Keratinocyte (primary cell): ENCODE measurements around the gene RBM17. TPM values are rescaled to one million over a fixed set of nuclear protein-coding genes. Genes with fewer than 3 reads are reported as not detected.
"Not testable (repeated sequence)": the region's sequence is repeated elsewhere in the genome, so short reads cannot be mapped to it uniquely, and the experiment has no call there.

Experiments
- DNase-seq: peaks from one replicate; pipeline ENCODE4 v3.0.0-alpha.2; 2011; ENCODE audit warnings: low read depth, missing footprints, low spot score
- FAIRE-seq: peaks from 2 replicates; lab custom pipeline; 2011; peaks lifted over from hg19 to GRCh38; lab: Jason Lieb, UNC
- H2AFZ ChIP-seq: 2 replicates; pipeline ENCODE4 v1.6.0; 2012; ENCODE audit warnings: low read length, control low read depth, inconsistent platforms; ENCODE audit not compliant: control insufficient read depth
- H3K27ac ChIP-seq: 2 replicates; pipeline ENCODE4 v1.5.1; 2011; ENCODE audit warnings: low read length; ENCODE audit not compliant: control insufficient read depth, insufficient read depth
- H3K27me3 ChIP-seq: 3 replicates; pipeline ENCODE4 v1.6.0; 2011; ENCODE audit warnings: low read length; ENCODE audit not compliant: control insufficient read depth, insufficient read depth; ENCODE audit errors: extremely low read depth
- H3K36me3 ChIP-seq, 2 experiments: 2 replicates in 1 of 2; 3 replicates in 1 of 2; pipeline ENCODE4 v1.5.1; 2011; ENCODE audit warnings: low read length in 2 of 2, mild to moderate bottlenecking in 1 of 2; ENCODE audit not compliant: control insufficient read depth in 2 of 2, insufficient read depth in 2 of 2; ENCODE audit errors: extremely low read depth in 1 of 2
- H3K4me1 ChIP-seq: 3 replicates; pipeline ENCODE4 v1.5.1; 2011; ENCODE audit warnings: low read length; ENCODE audit not compliant: control insufficient read depth, insufficient read depth; ENCODE audit errors: extremely low read depth
- H3K4me2 ChIP-seq: 3 replicates; pipeline ENCODE4 v1.6.0; 2011; ENCODE audit warnings: low read depth, low read length; ENCODE audit not compliant: control insufficient read depth, insufficient read depth; ENCODE audit errors: extremely low read depth
- H3K4me3 ChIP-seq, 3 experiments: fragments of 200-600 bp in 1 of 3; sonication (generic) in 1 of 3; 2 replicates in 2 of 3; 3 replicates in 1 of 3; pipeline ENCODE4 v1.5.1; 2011 to 2016; ENCODE audit warnings: low read length in 3 of 3, mild to moderate bottlenecking in 3 of 3, control low read depth in 2 of 3, inconsistent platforms in 1 of 3, low read depth in 1 of 3, mixed read lengths in 1 of 3, mixed run types in 1 of 3, moderate library complexity in 1 of 3; ENCODE audit not compliant: control insufficient read depth in 2 of 3, insufficient read depth in 2 of 3; ENCODE audit errors: extremely low read depth in 1 of 3
- H3K79me2 ChIP-seq: 2 replicates; pipeline ENCODE4 v1.6.0; 2012; ENCODE audit warnings: low read length; ENCODE audit not compliant: control insufficient read depth, insufficient read depth
- H3K9ac ChIP-seq: 3 replicates; pipeline ENCODE4 v1.6.0; 2011; ENCODE audit warnings: low read length; ENCODE audit not compliant: control insufficient read depth, insufficient read depth; ENCODE audit errors: extremely low read depth
- H3K9me1 ChIP-seq: 3 replicates; pipeline ENCODE4 v1.6.0; 2011; ENCODE audit warnings: low read length; ENCODE audit not compliant: control insufficient read depth, insufficient read depth; ENCODE audit errors: extremely low read depth
- H3K9me3 ChIP-seq: 2 replicates; pipeline ENCODE4 v1.5.1; 2012; ENCODE audit warnings: low read depth, low read length; ENCODE audit not compliant: control insufficient read depth
- H4K20me1 ChIP-seq: 3 replicates; pipeline ENCODE4 v1.6.0; 2011; ENCODE audit warnings: low read length; ENCODE audit not compliant: control insufficient read depth, insufficient read depth; ENCODE audit errors: extremely low read depth
- EZH2 ChIP-seq: IDR thresholded peaks from one replicate; pipeline ENCODE4 v1.6.1; 2012; ENCODE audit warnings: inconsistent platforms, mild to moderate bottlenecking, low read length, moderate library complexity
- dilution Hi-C: fragments of 300-500 bp; cut with MboI; formaldehyde crosslinking; loops from one replicate; pipeline ENCODE4 v1.7.0; 2020; ENCODE audit warnings: low sequenced_read_pairs; ENCODE audit not compliant: extremely low pct_ligation_motif_present
- polyA plus RNA-seq, 5 experiments: library from polyadenylated mRNA; depleted of rRNA in 3 of 5; stranded (reverse) in 3 of 5; stranded (forward) in 1 of 5; unstranded in 1 of 5; fragments of >200 nt; gene quantifications; 1 replicate in 1 of 5; 2 replicates in 3 of 5; 3 replicates in 1 of 5; pipeline versions ENCODE4 v1.2.1 to v1.2.3, GENCODE V29; 2011 to 2012; ENCODE audit warnings: missing spikeins in 2 of 5, low read depth in 1 of 5, low replicate concordance in 1 of 5
- TF ChIP-seq, protein P1 (sequence below), 3 experiments: IDR thresholded peaks in 1 of 3; conservative IDR thresholded peaks in 1 of 3; optimal IDR thresholded peaks in 1 of 3; 2 replicates in 2 of 3; 3 replicates in 1 of 3; pipeline versions ENCODE3 to v1.5.1; 2011; ENCODE audit warnings: low read length in 3 of 3, mild to moderate bottlenecking in 3 of 3, moderate library complexity in 2 of 3, control low read depth in 1 of 3, inconsistent platforms in 1 of 3; ENCODE audit not compliant: insufficient read depth in 2 of 3; ENCODE audit errors: extremely low read depth in 1 of 3

RBM17 gene
- polyA plus RNA-seq, 1 donor (not counting 4 experiments of a cell fraction or from before 2014, with no cell fraction given), result 54.8 TPM

DNA sequence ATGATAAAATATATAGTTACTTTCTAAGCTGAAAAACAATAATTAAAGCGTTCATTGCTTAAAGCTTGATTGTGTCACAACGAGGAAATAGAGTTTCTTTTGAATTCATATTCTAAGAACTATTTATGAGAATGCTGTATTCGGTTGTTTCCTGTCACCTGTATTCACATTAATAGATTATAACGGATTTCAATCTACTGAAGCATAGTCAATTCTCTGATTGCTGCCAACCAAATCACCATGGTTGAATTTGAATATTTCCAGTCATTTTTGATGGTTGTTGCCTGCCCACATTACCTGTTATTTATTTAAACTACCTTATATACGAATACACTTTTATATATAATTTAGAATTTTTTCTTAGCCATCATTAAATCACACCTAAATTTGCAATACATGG, 48.6 kb upstream of the RBM17 start:
- H2AFZ ChIP-seq, result no peak overlapping the region
- no peak overlapping the region for H3K27ac ChIP-seq
- TF ChIP-seq, protein P1, sequence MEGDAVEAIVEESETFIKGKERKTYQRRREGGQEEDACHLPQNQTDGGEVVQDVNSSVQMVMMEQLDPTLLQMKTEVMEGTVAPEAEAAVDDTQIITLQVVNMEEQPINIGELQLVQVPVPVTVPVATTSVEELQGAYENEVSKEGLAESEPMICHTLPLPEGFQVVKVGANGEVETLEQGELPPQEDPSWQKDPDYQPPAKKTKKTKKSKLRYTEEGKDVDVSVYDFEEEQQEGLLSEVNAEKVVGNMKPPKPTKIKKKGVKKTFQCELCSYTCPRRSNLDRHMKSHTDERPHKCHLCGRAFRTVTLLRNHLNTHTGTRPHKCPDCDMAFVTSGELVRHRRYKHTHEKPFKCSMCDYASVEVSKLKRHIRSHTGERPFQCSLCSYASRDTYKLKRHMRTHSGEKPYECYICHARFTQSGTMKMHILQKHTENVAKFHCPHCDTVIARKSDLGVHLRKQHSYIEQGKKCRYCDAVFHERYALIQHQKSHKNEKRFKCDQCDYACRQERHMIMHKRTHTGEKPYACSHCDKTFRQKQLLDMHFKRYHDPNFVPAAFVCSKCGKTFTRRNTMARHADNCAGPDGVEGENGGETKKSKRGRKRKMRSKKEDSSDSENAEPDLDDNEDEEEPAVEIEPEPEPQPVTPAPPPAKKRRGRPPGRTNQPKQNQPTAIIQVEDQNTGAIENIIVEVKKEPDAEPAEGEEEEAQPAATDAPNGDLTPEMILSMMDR (optimal IDR thresholded peaks at IDR 0.05 in 1 of 3, IDR thresholded peaks at IDR 0.05 in 1 of 3, conservative IDR thresholded peaks at IDR 0.05 in 1 of 3; ENCODE audit: extremely low read depth in 1 of 3, insufficient read depth in 2 of 3, low read length in 3 of 3), result no peak
- TF ChIP-seq EZH2, result no peak
- peaks cover 18% of the 10 kb centered on the region for H3K27me3 ChIP-seq
- no peaks in the 10 kb centered on the region for H3K79me2 ChIP-seq
- FAIRE-seq, result no peak
- dilution Hi-C loops, result no loop called here
- H3K9me1 ChIP-seq, result no peaks in the 10 kb centered on the region
- H3K9ac ChIP-seq, result no peak overlapping the region
- H3K4me1 ChIP-seq, result no peaks in the 10 kb centered on the region
- no peak for DNase-seq
- no peaks in the 10 kb centered on the region for H3K9me3 ChIP-seq
- H4K20me1 ChIP-seq, result no peaks in the 10 kb centered on the region
- H3K4me3 ChIP-seq, result no peak overlapping the region
- H3K36me3 ChIP-seq, result no peaks in the 10 kb centered on the region
- H3K4me2 ChIP-seq, result no peak overlapping the region

DNA sequence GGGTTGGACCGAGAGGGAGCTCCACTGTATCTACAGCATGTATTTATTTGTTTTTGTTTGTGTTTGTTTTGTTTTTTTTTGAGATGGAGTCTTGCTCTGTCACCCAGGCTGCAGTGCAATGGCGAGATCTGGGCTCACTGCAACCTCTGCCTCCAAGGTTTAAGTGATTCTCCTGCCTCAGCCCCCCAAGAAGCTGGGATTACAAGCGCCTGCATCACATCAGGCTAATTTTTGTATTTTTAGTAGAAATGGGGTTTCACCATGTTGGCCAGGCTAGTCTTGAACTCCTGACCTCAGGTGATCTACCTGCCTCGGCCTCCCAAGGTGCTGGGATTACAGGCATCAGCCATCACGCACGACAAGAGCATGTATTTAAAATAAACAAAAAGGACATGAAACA, 45.5 kb upstream of the RBM17 start:
- dilution Hi-C loops, H3K4me3 ChIP-seq, H4K20me1 ChIP-seq, H3K36me3 ChIP-seq, H3K27me3 ChIP-seq, H3K4me1 ChIP-seq, H3K79me2 ChIP-seq, H3K4me2 ChIP-seq, H3K9ac ChIP-seq, H3K9me3 ChIP-seq, H3K27ac ChIP-seq, H3K9me1 ChIP-seq, DNase-seq, FAIRE-seq, H2AFZ ChIP-seq: not testable (repeated sequence)

DNA sequence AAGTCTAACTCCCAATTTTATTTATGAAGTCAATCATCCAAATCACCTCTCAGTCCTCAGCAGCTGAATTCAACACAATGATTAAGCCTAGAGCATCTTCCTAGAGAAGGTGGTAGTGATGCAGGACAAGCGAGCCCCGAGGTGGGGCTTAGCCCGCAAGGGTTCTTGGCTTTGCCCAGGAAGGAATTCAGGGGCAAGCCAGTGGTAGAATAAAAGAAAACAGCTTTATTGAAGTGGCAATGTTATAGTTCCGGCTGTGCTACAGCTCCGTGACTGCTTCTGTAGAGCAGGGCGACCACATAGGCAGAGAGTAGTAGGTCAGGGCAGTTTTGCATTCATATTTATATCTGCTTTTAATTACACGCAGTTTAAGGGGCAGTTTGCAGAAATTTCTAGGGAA, 44.8 kb upstream of the RBM17 start:
- Histone ChIP-seq H4K20me1 (no peaks in the 10 kb centered on the region), H3K4me1 (no peaks in the 10 kb centered on the region), H3K27me3 (peaks cover 5% of the 10 kb centered on the region), H3K27ac (no peak overlapping the region), H3K9me3 (no peaks in the 10 kb centered on the region), H3K4me2 (no peak overlapping the region), H3K4me3 (no peak overlapping the region), H3K9me1 (no peaks in the 10 kb centered on the region), H3K9ac (no peak overlapping the region), H3K36me3 (no peaks in the 10 kb centered on the region), H3K79me2 (no peaks in the 10 kb centered on the region), H2AFZ (no peak overlapping the region)
- TF ChIP-seq, protein P1 (optimal IDR thresholded peaks at IDR 0.05 in 1 of 3, IDR thresholded peaks at IDR 0.05 in 1 of 3, conservative IDR thresholded peaks at IDR 0.05 in 1 of 3; ENCODE audit: extremely low read depth in 1 of 3, insufficient read depth in 2 of 3, low read length in 3 of 3), result no peak
- TF ChIP-seq EZH2, result no peak
- dilution Hi-C loops, result no loop called here
- DNase-seq, result no peak
- no peak for FAIRE-seq
